ENCODE measurements around the gene SERINC3.

GRCh38 chr20:44467289-44467883, 54.5 kb downstream of the SERINC3 start:
- TF ChIP-seq CTCF (optimal IDR thresholded peaks at IDR 0.05 in 1 of 3, IDR thresholded peaks at IDR 0.05 in 1 of 3, conservative IDR thresholded peaks at IDR 0.05 in 1 of 3; ENCODE audit: extremely low read depth in 1 of 3, insufficient read depth in 2 of 3, low read length in 3 of 3) (no peak), EZH2 (IDR thresholded peaks at IDR 0.05; ENCODE audit: low read length) (no peak)
